ENCODE results near the gene UFD1. TPM values are rescaled to one million over a fixed set of nuclear protein-coding genes. Genes with fewer than 3 reads are reported as not detected.

The UFD1 gene
- total and polyA plus RNA-seq, 4 donors, result 23.1 to 111 (median 70.0) TPM

DNA sequence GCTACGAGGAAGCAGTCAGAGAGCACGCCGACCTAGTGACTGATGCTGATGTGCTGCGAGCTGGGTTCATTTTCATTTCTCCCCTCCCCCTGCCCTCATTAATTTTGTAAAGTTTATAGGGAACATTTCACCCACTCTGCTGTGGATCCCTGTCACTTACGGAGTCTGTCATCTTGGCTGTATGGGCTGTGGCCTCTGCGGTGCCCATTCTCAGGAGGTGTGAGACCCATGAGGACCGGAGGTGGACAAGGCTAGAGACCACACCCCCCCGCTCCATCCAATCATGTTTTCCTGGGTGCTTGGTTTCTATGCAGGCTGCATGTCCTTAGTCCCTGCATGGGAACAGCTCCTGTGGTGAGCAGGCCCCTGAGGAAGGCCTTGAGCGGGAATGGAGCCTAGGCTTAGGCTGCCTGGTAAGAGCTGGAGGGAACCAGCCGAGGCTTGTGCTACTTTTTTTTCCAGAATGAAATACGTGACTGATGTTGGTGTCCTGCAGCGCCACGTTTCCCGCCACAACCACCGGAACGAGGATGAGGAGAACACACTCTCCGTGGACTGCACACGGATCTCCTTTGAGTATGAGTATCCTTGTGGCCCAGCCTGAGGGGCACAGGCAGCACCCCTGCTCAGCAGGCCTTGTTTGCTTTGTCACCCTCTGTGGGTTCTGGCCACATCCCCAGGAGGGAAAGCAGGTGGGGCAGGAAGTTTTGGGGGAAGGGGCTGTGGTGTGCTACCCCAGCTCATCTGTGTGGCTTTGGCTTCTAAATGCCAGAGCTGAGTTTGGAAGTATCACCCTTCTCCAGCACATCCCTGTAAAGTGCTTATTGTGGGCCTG lies 26.1 kb upstream of the UFD1 start:
- ATAC-seq (ENCODE audit: insufficient read depth, low FRiP score), result no peak
- Histone ChIP-seq H3K27ac (ENCODE audit: low read depth in 1 of 2, low read length in 1 of 2) (no peak overlapping the region), H3K36me3 (ENCODE audit: control insufficient read depth in 4 of 4, insufficient read depth in 4 of 4, low read length in 4 of 4) (no peaks in the 10 kb centered on the region), H3K4me1 (ENCODE audit: control insufficient read depth in 5 of 5, insufficient read depth in 5 of 5, low read length in 5 of 5) (peaks cover 0 to 3% (median 0%) of the 10 kb centered on the region in 5 donors), H3K27me3 (ENCODE audit: control insufficient read depth in 3 of 3, insufficient read depth in 3 of 3, low read length in 2 of 3) (no peaks in the 10 kb centered on the region), H3K9ac (ENCODE audit: insufficient read depth in 1 of 2, low read length in 2 of 2) (no peak overlapping the region), H3K9me3 (ENCODE audit: control insufficient read depth in 4 of 4, insufficient read depth in 3 of 4, low read length in 3 of 4) (no peaks in the 10 kb centered on the region), H3K4me3 (no peak overlapping the region)
- TF ChIP-seq, protein P1, sequence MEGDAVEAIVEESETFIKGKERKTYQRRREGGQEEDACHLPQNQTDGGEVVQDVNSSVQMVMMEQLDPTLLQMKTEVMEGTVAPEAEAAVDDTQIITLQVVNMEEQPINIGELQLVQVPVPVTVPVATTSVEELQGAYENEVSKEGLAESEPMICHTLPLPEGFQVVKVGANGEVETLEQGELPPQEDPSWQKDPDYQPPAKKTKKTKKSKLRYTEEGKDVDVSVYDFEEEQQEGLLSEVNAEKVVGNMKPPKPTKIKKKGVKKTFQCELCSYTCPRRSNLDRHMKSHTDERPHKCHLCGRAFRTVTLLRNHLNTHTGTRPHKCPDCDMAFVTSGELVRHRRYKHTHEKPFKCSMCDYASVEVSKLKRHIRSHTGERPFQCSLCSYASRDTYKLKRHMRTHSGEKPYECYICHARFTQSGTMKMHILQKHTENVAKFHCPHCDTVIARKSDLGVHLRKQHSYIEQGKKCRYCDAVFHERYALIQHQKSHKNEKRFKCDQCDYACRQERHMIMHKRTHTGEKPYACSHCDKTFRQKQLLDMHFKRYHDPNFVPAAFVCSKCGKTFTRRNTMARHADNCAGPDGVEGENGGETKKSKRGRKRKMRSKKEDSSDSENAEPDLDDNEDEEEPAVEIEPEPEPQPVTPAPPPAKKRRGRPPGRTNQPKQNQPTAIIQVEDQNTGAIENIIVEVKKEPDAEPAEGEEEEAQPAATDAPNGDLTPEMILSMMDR (IDR thresholded peaks at IDR 0.05; ENCODE audit: control extremely low read depth, extremely low read depth), result no peak
- 77 to 81% methylated on average over 18 of the region's 18 CpGs for WGBS, 2 donors
- DNase-seq, result no peak

DNA sequence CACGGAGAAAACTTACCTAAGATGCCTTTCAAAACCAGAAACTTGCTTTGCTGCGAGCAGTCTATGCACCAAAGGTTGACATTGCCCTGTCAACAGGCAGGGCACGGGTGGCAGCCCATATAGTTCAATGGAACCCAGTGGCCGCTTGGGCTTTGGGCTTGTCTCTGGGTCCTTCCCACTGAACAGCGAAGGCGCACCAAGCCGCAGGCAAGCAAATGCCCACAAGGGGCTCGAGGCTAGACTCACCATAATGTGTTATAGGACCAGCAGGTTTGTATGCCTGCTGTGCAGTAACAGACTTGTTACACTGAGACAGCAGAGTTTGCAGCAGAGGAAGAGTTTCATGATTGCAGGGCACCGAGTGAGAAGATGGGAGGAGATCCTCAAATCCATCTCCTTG lies 24.9 kb upstream of the UFD1 start:
- Histone ChIP-seq H3K4me3 (no peak overlapping the region), H3K4me1 (ENCODE audit: control insufficient read depth in 5 of 5, insufficient read depth in 5 of 5, low read length in 5 of 5) (peaks cover 0 to 3% (median 0%) of the 10 kb centered on the region in 5 donors), H3K27ac (ENCODE audit: low read depth in 1 of 2, low read length in 1 of 2) (no peak overlapping the region), H3K36me3 (ENCODE audit: control insufficient read depth in 4 of 4, insufficient read depth in 4 of 4, low read length in 4 of 4) (no peaks in the 10 kb centered on the region), H3K9me3 (ENCODE audit: control insufficient read depth in 4 of 4, insufficient read depth in 3 of 4, low read length in 3 of 4) (no peaks in the 10 kb centered on the region), H3K27me3 (ENCODE audit: control insufficient read depth in 3 of 3, insufficient read depth in 3 of 3, low read length in 2 of 3) (no peaks in the 10 kb centered on the region), H3K9ac (ENCODE audit: insufficient read depth in 1 of 2, low read length in 2 of 2) (no peak overlapping the region)
- TF ChIP-seq, protein P1 (IDR thresholded peaks at IDR 0.05; ENCODE audit: control extremely low read depth, extremely low read depth), result no peak
- DNase-seq (no peak), ATAC-seq (ENCODE audit: insufficient read depth, low FRiP score) (no peak)
- WGBS, 2 donors, result 94 to 97% methylated on average over 9 of the region's 9 CpGs

DNA sequence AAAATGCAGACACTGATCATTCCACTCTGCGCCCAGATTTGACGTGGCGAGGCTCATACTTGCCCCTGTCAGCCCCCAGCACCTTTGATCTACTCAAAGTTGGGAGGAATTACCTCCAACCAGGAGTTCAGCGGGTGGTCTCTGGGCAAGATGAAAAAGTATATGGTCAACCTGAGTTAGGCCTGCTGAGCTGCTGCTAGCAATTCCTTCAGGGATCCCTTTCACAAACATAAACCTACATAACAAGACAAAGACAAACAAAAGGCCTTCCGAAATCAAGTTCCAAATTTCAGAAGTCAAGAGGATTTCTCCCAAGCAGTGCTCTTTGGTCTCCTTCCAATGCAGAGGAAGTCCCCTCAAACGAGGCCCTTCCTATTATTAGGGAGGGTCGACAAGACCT lies 24.4 kb upstream of the UFD1 start:
- H3K9ac ChIP-seq (ENCODE audit: insufficient read depth in 1 of 2, low read length in 2 of 2), result no peak overlapping the region
- H3K27me3 ChIP-seq (ENCODE audit: control insufficient read depth in 3 of 3, insufficient read depth in 3 of 3, low read length in 2 of 3), result no peaks in the 10 kb centered on the region
- no peak overlapping the region for H3K27ac ChIP-seq (ENCODE audit: low read depth in 1 of 2, low read length in 1 of 2)
- peaks cover 0 to 3% (median 0%) of the 10 kb centered on the region in 5 donors for H3K4me1 ChIP-seq (ENCODE audit: control insufficient read depth in 5 of 5, insufficient read depth in 5 of 5, low read length in 5 of 5)
- TF ChIP-seq, protein P1 (IDR thresholded peaks at IDR 0.05; ENCODE audit: control extremely low read depth, extremely low read depth), result no peak
- H3K9me3 ChIP-seq (ENCODE audit: control insufficient read depth in 4 of 4, insufficient read depth in 3 of 4, low read length in 3 of 4), result no peaks in the 10 kb centered on the region
- no peak overlapping the region for H3K4me3 ChIP-seq
- 78 to 80% methylated on average over 7 of the region's 7 CpGs for WGBS, 2 donors
- no peak for DNase-seq
- H3K36me3 ChIP-seq (ENCODE audit: control insufficient read depth in 4 of 4, insufficient read depth in 4 of 4, low read length in 4 of 4), result no peaks in the 10 kb centered on the region
- ATAC-seq (ENCODE audit: insufficient read depth, low FRiP score), result no peak
